ENCODE results near the gene DNAJC16. TPM values are rescaled to one million over a fixed set of nuclear protein-coding genes. Genes with fewer than 3 reads are reported as not detected.

The DNAJC16 gene
- polyA plus RNA-seq, 1 donor (not counting 4 experiments of a cell fraction or from before 2014, with no cell fraction given), result 13.7 TPM

- Histone ChIP-seq H3K4me3 (ENCODE audit: control insufficient read depth in 2 of 3, extremely low read depth in 1 of 3, insufficient read depth in 2 of 3, low read depth in 1 of 3, low read length in 3 of 3) (no peak overlapping the region), H3K27me3 (ENCODE audit: control insufficient read depth, extremely low read depth, insufficient read depth, low read length) (no peaks in the 10 kb centered on the region), H4K20me1 (ENCODE audit: control insufficient read depth, extremely low read depth, insufficient read depth, low read length) (no peaks in the 10 kb centered on the region), H3K4me2 (ENCODE audit: control insufficient read depth, extremely low read depth, insufficient read depth, low read depth, low read length) (no peak overlapping the region), H3K4me1 (ENCODE audit: control insufficient read depth, extremely low read depth, insufficient read depth, low read length) (peaks cover 6% of the 10 kb centered on the region), H3K36me3 (ENCODE audit: control insufficient read depth in 2 of 2, extremely low read depth in 1 of 2, insufficient read depth in 2 of 2, low read length in 2 of 2) (peaks cover 5 to 7% of the 10 kb centered on the region in 2 experiments), H2AFZ (ENCODE audit: control insufficient read depth, low read length) (no peak overlapping the region), H3K9me1 (ENCODE audit: control insufficient read depth, extremely low read depth, insufficient read depth, low read length) (no peaks in the 10 kb centered on the region), H3K9me3 (ENCODE audit: control insufficient read depth, low read depth, low read length) (no peaks in the 10 kb centered on the region), H3K9ac (ENCODE audit: control insufficient read depth, extremely low read depth, insufficient read depth, low read length) (no peak overlapping the region), H3K27ac (ENCODE audit: control insufficient read depth, insufficient read depth, low read length) (no peak overlapping the region), H3K79me2 (ENCODE audit: control insufficient read depth, insufficient read depth, low read length) (no peaks in the 10 kb centered on the region)
- TF ChIP-seq, protein P1, sequence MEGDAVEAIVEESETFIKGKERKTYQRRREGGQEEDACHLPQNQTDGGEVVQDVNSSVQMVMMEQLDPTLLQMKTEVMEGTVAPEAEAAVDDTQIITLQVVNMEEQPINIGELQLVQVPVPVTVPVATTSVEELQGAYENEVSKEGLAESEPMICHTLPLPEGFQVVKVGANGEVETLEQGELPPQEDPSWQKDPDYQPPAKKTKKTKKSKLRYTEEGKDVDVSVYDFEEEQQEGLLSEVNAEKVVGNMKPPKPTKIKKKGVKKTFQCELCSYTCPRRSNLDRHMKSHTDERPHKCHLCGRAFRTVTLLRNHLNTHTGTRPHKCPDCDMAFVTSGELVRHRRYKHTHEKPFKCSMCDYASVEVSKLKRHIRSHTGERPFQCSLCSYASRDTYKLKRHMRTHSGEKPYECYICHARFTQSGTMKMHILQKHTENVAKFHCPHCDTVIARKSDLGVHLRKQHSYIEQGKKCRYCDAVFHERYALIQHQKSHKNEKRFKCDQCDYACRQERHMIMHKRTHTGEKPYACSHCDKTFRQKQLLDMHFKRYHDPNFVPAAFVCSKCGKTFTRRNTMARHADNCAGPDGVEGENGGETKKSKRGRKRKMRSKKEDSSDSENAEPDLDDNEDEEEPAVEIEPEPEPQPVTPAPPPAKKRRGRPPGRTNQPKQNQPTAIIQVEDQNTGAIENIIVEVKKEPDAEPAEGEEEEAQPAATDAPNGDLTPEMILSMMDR (optimal IDR thresholded peaks at IDR 0.05 in 1 of 3, IDR thresholded peaks at IDR 0.05 in 1 of 3, conservative IDR thresholded peaks at IDR 0.05 in 1 of 3; ENCODE audit: extremely low read depth in 1 of 3, insufficient read depth in 2 of 3, low read length in 3 of 3), result no peak
- TF ChIP-seq EZH2 (IDR thresholded peaks at IDR 0.05; ENCODE audit: low read length), result no peak
- no peak for FAIRE-seq
- dilution Hi-C loops (cut with MboI; ENCODE audit: extremely low pct_ligation_motif_present, low sequenced_read_pairs), result no loop called here
- no peak for DNase-seq (ENCODE audit: low read depth, low spot score)
Observed at GRCh38 chr1:15557008-15557407, 30.4 kb downstream of the DNAJC16 start.

DNA sequence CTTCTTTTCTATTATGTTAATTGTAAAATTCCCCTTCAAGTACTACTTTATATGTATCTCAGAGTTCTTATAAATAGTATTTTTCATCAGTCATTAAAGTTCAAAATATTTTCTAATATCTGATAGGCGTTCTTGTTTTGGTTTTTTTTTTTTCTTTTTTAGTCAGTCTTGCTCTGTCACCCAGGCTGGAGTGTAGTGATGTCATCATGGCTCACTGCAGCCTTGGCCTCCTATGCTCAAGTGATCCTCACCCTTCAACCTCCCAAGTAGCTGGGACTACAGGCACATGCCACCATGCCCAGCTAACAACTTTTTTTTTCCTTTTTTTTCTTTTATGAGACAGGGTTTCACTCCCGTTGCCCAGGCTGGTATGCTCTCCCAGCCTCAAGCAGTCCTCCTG is 30.9 kb downstream of the DNAJC16 start:
- FAIRE-seq (no peak), DNase-seq (ENCODE audit: low read depth, low spot score) (no peak)
- H3K9me3 ChIP-seq (ENCODE audit: control insufficient read depth, low read depth, low read length), result no peaks in the 10 kb centered on the region
- H3K27me3 ChIP-seq (ENCODE audit: control insufficient read depth, extremely low read depth, insufficient read depth, low read length), result no peaks in the 10 kb centered on the region
- H3K9me1 ChIP-seq (ENCODE audit: control insufficient read depth, extremely low read depth, insufficient read depth, low read length), result no peaks in the 10 kb centered on the region
- H3K4me2 ChIP-seq (ENCODE audit: control insufficient read depth, extremely low read depth, insufficient read depth, low read depth, low read length), result no peak overlapping the region
- no peaks in the 10 kb centered on the region for H3K79me2 ChIP-seq (ENCODE audit: control insufficient read depth, insufficient read depth, low read length)
- no peak overlapping the region for H3K9ac ChIP-seq (ENCODE audit: control insufficient read depth, extremely low read depth, insufficient read depth, low read length)
- dilution Hi-C loops (cut with MboI; ENCODE audit: extremely low pct_ligation_motif_present, low sequenced_read_pairs), result no loop called here
- no peak overlapping the region for H3K27ac ChIP-seq (ENCODE audit: control insufficient read depth, insufficient read depth, low read length)
- no peak overlapping the region for H3K4me3 ChIP-seq (ENCODE audit: control insufficient read depth in 2 of 3, extremely low read depth in 1 of 3, insufficient read depth in 2 of 3, low read depth in 1 of 3, low read length in 3 of 3)
- no peak for TF ChIP-seq EZH2 (IDR thresholded peaks at IDR 0.05; ENCODE audit: low read length)
- TF ChIP-seq, protein P1 (optimal IDR thresholded peaks at IDR 0.05 in 1 of 3, IDR thresholded peaks at IDR 0.05 in 1 of 3, conservative IDR thresholded peaks at IDR 0.05 in 1 of 3; ENCODE audit: extremely low read depth in 1 of 3, insufficient read depth in 2 of 3, low read length in 3 of 3), result no peak
- H3K4me1 ChIP-seq (ENCODE audit: control insufficient read depth, extremely low read depth, insufficient read depth, low read length), result peaks cover 6% of the 10 kb centered on the region
- H2AFZ ChIP-seq (ENCODE audit: control insufficient read depth, low read length), result no peak overlapping the region
- H4K20me1 ChIP-seq (ENCODE audit: control insufficient read depth, extremely low read depth, insufficient read depth, low read length), result no peaks in the 10 kb centered on the region
- peaks cover 8% of the 10 kb centered on the region in 2 experiments for H3K36me3 ChIP-seq (ENCODE audit: control insufficient read depth in 2 of 2, extremely low read depth in 1 of 2, insufficient read depth in 2 of 2, low read length in 2 of 2)

Measured in keratinocyte (primary cell).